Skeletal muscle tissue (tissue), 4 donors: ENCODE measurements around the gene RPL34. TPM values are rescaled to one million over a fixed set of nuclear protein-coding genes. Genes with fewer than 3 reads are reported as not detected.
A peak's percentile ranks its signal among the peaks of the same experiment; 100 is the strongest.

Experiments used
- H3K27ac ChIP-seq: one replicate; pipeline ENCODE4 v1.7.0; 2013; ENCODE audit warnings: mild to moderate bottlenecking, low read depth, low read length, inconsistent platforms
- H3K27me3 ChIP-seq, 3 donors: one replicate each; pipeline ENCODE4 v1.7.0; 2013; ENCODE audit warnings: low read length in 3 of 3; ENCODE audit not compliant: control insufficient read depth in 3 of 3, insufficient read depth in 3 of 3
- H3K36me3 ChIP-seq, 3 donors: one replicate each; pipeline ENCODE4 v1.7.0; 2013; ENCODE audit warnings: low read length in 3 of 3; ENCODE audit not compliant: control insufficient read depth in 3 of 3, insufficient read depth in 3 of 3
- H3K4me1 ChIP-seq, 3 donors: one replicate each; pipeline ENCODE4 v1.7.0; 2013; ENCODE audit warnings: low read length in 3 of 3, mild to moderate bottlenecking in 3 of 3; ENCODE audit not compliant: control insufficient read depth in 3 of 3, insufficient read depth in 3 of 3
- H3K4me3 ChIP-seq, 3 donors: one replicate each; pipeline ENCODE4 v1.7.0; 2013; ENCODE audit warnings: low read length in 3 of 3
- H3K9ac ChIP-seq, 3 donors: one replicate each; pipeline ENCODE4 v1.7.0; 2013; ENCODE audit warnings: low read length in 3 of 3, mild to moderate bottlenecking in 3 of 3, moderate library complexity in 2 of 3, low read depth in 1 of 3
- H3K9me3 ChIP-seq, 3 donors: one replicate each; pipeline ENCODE4 v1.7.0; 2013; ENCODE audit warnings: low read length in 3 of 3; ENCODE audit not compliant: control insufficient read depth in 3 of 3
- total RNA-seq: library from RNA; depleted of rRNA; stranded (reverse); fragments of >200 nt; gene quantifications from one replicate; pipeline ENCODE4 v1.2.3, GENCODE V29; 2014
- donor health status: Osteomylitis.

The RPL34 gene
- total RNA-seq, 1 donor from 2014 or later = 1,208 TPM

DNA sequence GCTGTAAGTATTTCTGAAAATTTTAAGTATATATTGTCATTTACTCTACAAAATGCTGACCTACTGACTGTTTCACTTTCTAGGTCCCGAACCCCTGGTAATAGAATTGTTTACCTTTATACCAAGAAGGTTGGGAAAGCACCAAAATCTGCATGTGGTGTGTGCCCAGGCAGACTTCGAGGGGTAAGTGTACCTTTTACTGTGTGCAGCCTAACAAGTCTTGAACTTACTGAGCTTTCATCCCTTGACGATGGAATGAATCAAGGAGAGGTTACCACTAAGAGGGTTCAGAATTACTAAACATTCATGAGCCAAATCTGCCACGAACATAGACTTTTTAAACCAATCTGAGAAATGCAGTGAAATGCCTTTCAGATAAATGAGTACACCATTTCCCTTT lies 1.6 kb downstream of the RPL34 start:
- Histone ChIP-seq H3K9ac (peak overlapping the region in 2 of 3 donors; percentile 2 to 8), H3K36me3 (peaks cover 31 to 56% (median 44%) of the 10 kb centered on the region in 3 donors), H3K4me1 (peaks cover 5 to 26% (median 21%) of the 10 kb centered on the region in 3 donors), H3K4me3 (no peak overlapping the region), H3K27me3 (no peaks in the 10 kb centered on the region), H3K27ac (no peak overlapping the region), H3K9me3 (no peaks in the 10 kb centered on the region)

GRCh38 chr4:108622828-108623227 lies 2.5 kb downstream of the RPL34 start:
- Histone ChIP-seq H3K9me3 (no peaks in the 10 kb centered on the region), H3K27me3 (no peaks in the 10 kb centered on the region), H3K27ac (no peak overlapping the region), H3K4me3 (no peak overlapping the region), H3K36me3 (peaks cover 32 to 60% (median 44%) of the 10 kb centered on the region in 3 donors), H3K4me1 (peaks cover 5 to 26% (median 21%) of the 10 kb centered on the region in 3 donors), H3K9ac (no peak overlapping the region)

- Histone ChIP-seq H3K4me3 (no peak overlapping the region), H3K27me3 (no peaks in the 10 kb centered on the region), H3K9me3 (no peaks in the 10 kb centered on the region), H3K27ac (no peak overlapping the region), H3K36me3 (peaks cover 32 to 63% (median 48%) of the 10 kb centered on the region in 3 donors), H3K9ac (no peak overlapping the region), H3K4me1 (peaks cover 5 to 21% (median 19%) of the 10 kb centered on the region in 3 donors)
These were observed 4.1 kb downstream of the RPL34 start for GRCh38 chr4:108624263-108625056.

- Histone ChIP-seq H3K9ac (no peak overlapping the region), H3K4me3 (no peak overlapping the region), H3K4me1 (peaks cover 5 to 14% (median 12%) of the 10 kb centered on the region in 3 donors), H3K9me3 (no peaks in the 10 kb centered on the region), H3K27ac (no peak overlapping the region), H3K27me3 (no peaks in the 10 kb centered on the region), H3K36me3 (peaks cover 40 to 75% (median 60%) of the 10 kb centered on the region in 3 donors)
These were observed 5.7 kb downstream of the RPL34 start for GRCh38 chr4:108626056-108626455.

- Histone ChIP-seq H3K9ac (no peak overlapping the region), H3K36me3 (peaks cover 31 to 72% (median 63%) of the 10 kb centered on the region in 3 donors)
These were observed 8.0 kb downstream of the RPL34 start for GRCh38 chr4:108628411-108628810.

GRCh38 chr4:108635070-108635655 lies 14.8 kb downstream of the RPL34 start:
- Histone ChIP-seq H3K4me1 (no peaks in the 10 kb centered on the region), H3K27ac (no peak overlapping the region), H3K9me3 (no peaks in the 10 kb centered on the region), H3K9ac (no peak overlapping the region), H3K36me3 (peaks cover 7 to 44% (median 42%) of the 10 kb centered on the region in 3 donors), H3K4me3 (no peak overlapping the region), H3K27me3 (no peaks in the 10 kb centered on the region)

More at GRCh38 chr4:108628411-108628810, 8.0 kb downstream of the RPL34 start:
- Histone ChIP-seq H3K27me3 (no peaks in the 10 kb centered on the region), H3K4me1 (peaks cover 0 to 2% (median 0%) of the 10 kb centered on the region in 3 donors), H3K4me3 (no peak overlapping the region), H3K27ac (no peak overlapping the region), H3K9me3 (no peaks in the 10 kb centered on the region)

DNA sequence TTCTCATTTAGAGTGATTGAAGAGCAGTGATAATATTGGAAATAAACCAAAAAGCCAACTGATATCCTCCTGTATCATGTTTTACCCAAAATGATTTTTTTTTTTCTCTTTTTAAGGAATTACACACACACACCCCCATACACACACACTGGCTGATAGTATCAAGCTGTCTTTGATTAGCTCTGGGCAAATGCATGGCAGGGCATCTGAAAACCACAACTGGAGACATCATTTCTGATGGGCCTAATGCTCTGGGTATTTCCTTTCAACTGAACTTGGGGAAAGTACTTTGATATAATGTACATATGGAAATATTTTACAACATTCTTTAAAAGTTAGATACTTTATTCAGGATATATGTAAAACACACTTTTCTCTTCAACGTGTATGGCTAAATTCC lies 15.9 kb downstream of the RPL34 start:
- Histone ChIP-seq H3K27me3 (no peaks in the 10 kb centered on the region), H3K27ac (no peak overlapping the region), H3K36me3 (peaks cover 2 to 37% (median 33%) of the 10 kb centered on the region in 3 donors), H3K9ac (no peak overlapping the region), H3K4me1 (no peaks in the 10 kb centered on the region), H3K9me3 (no peaks in the 10 kb centered on the region), H3K4me3 (no peak overlapping the region)

DNA sequence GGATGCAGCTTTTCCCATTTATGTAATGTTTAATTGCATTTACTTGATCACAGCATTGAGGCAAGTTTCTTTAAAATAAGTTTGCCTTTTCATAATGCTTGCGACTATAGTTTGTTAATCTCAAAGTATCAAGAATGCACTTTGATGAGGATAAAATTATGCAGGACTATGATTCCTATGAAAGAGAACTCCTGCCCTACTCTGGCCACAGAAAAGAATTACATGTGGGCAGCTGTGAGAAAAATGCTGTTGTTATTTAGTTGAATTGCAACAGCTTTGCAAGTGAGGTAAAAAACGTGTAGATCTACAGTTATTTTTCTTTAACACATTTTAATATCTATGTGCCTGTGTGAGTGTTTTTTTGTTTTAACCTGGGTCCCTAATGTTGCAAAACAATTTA lies 17.5 kb downstream of the RPL34 start:
- H3K9ac ChIP-seq = no peak overlapping the region
- peaks cover 0 to 26% (median 23%) of the 10 kb centered on the region in 3 donors for H3K36me3 ChIP-seq
- no peaks in the 10 kb centered on the region for H3K27me3 ChIP-seq
- no peak overlapping the region for H3K4me3 ChIP-seq
- no peaks in the 10 kb centered on the region for H3K4me1 ChIP-seq
- H3K9me3 ChIP-seq = no peaks in the 10 kb centered on the region
- no peak overlapping the region for H3K27ac ChIP-seq

GRCh38 chr4:108644237-108644636 lies 23.9 kb downstream of the RPL34 start:
- Histone ChIP-seq H3K9ac (no peak overlapping the region), H3K36me3 (no peaks in the 10 kb centered on the region), H3K27me3 (no peaks in the 10 kb centered on the region), H3K4me1 (no peaks in the 10 kb centered on the region), H3K9me3 (no peaks in the 10 kb centered on the region), H3K27ac (no peak overlapping the region), H3K4me3 (no peak overlapping the region)

GRCh38 chr4:108646706-108647105 lies 26.3 kb downstream of the RPL34 start:
- H3K4me1 ChIP-seq = peaks cover 0 to 13% (median 8%) of the 10 kb centered on the region in 3 donors
- H3K27me3 ChIP-seq = no peaks in the 10 kb centered on the region
- H3K36me3 ChIP-seq = no peaks in the 10 kb centered on the region
- no peak overlapping the region for H3K9ac ChIP-seq
- H3K27ac ChIP-seq = no peak overlapping the region
- no peaks in the 10 kb centered on the region for H3K9me3 ChIP-seq
- H3K4me3 ChIP-seq = no peak overlapping the region
